ENCODE measurements around the gene HPCAL1.

DNA sequence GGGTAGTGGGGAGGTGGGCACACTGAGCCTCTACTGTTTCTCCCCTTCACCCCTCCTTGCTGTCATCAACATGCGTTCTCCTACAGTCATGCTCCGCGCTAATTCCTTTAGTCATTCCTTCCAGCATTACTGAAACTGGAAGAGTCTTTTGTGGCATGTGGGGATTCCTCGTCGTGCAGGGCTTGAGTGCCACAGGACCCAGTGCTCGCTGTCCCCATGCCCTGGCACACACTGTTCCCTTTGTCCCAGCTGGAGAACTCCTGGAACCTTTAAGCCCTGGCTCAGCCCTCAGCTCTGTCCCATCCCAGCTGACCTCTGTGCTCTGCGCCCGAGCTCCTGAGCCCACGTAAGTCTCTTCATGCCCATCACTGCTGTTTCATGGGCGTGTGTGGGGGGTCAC is 103.3 kb downstream of the HPCAL1 start:
- TF ChIP-seq, protein P1, sequence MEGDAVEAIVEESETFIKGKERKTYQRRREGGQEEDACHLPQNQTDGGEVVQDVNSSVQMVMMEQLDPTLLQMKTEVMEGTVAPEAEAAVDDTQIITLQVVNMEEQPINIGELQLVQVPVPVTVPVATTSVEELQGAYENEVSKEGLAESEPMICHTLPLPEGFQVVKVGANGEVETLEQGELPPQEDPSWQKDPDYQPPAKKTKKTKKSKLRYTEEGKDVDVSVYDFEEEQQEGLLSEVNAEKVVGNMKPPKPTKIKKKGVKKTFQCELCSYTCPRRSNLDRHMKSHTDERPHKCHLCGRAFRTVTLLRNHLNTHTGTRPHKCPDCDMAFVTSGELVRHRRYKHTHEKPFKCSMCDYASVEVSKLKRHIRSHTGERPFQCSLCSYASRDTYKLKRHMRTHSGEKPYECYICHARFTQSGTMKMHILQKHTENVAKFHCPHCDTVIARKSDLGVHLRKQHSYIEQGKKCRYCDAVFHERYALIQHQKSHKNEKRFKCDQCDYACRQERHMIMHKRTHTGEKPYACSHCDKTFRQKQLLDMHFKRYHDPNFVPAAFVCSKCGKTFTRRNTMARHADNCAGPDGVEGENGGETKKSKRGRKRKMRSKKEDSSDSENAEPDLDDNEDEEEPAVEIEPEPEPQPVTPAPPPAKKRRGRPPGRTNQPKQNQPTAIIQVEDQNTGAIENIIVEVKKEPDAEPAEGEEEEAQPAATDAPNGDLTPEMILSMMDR (IDR thresholded peaks at IDR 0.05): no peak
- TF ChIP-seq POLR2A (IDR thresholded peaks at IDR 0.05): no peak

All from testis (tissue), 2 donors.